Tibial nerve (tissue), 4 donors: Measurements from ENCODE around the gene KLF3. TPM values are rescaled to one million over a fixed set of nuclear protein-coding genes. Genes with fewer than 3 reads are reported as not detected.
A peak's percentile ranks its signal among the peaks of the same experiment; 100 is the strongest.

Experiments used
- DNase-seq, 2 donors: peaks; one replicate each; pipeline ENCODE4 v3.0.0-alpha.2; 2019; ENCODE audit warnings: low spot score in 2 of 2
- H3K27ac ChIP-seq, 4 donors: fragments of 200-600 bp; sonication (generic) in 3 of 4; one replicate each; pipeline ENCODE4 v1.5.1; 2017 to 2019; ENCODE audit warnings: mild to moderate bottlenecking in 1 of 4
- H3K27me3 ChIP-seq, 2 donors: fragments of 200-600 bp; sonication (generic) in 1 of 2; one replicate each; pipeline versions ENCODE4 v1.5.1 to v1.6.0; 2017 to 2019
- H3K36me3 ChIP-seq, 3 donors: fragments of 200-600 bp; sonication (generic); one replicate each; pipeline ENCODE4 v1.5.1; 2018 to 2019
- H3K4me1 ChIP-seq, 4 donors: fragments of 200-600 bp; sonication (generic) in 3 of 4; one replicate each; pipeline ENCODE4 v1.5.1; 2017 to 2019
- H3K4me3 ChIP-seq, 4 donors: fragments of 200-600 bp; sonication (generic) in 3 of 4; one replicate each; pipeline ENCODE4 v1.5.1; 2017 to 2019; ENCODE audit warnings: mild to moderate bottlenecking in 1 of 4, moderate library complexity in 1 of 4
- H3K9me3 ChIP-seq, 4 donors: fragments of 200-600 bp; sonication (generic) in 3 of 4; one replicate each; pipeline ENCODE4 v1.5.1; 2017 to 2019
- EP300 ChIP-seq, 2 donors: sonication (generic); formaldehyde crosslinking; IDR thresholded peaks; one replicate each; pipeline ENCODE4 v1.6.1; 2017; ENCODE audit warnings: antibody characterized with exemption in 2 of 2, mild to moderate bottlenecking in 1 of 2
- POLR2A ChIP-seq, 2 donors: fragments of 450-650 bp; IDR thresholded peaks; one replicate each; pipeline ENCODE4 v1.6.1; 2017; ENCODE audit warnings: antibody characterized with exemption in 2 of 2, mild to moderate bottlenecking in 2 of 2, moderate library complexity in 2 of 2
- WGBS, 2 donors: methylation state at CpG; one replicate each; pipeline ENCODE4 v1.1.5; 2018; 5-methylcytosine and 5-hydroxymethylcytosine counted together
- total RNA-seq, 4 donors: library from RNA; depleted of rRNA; stranded (reverse); fragments of >200 nt; gene quantifications; one replicate each; pipeline ENCODE4 v1.1.0, GENCODE V29; 2016
- TF ChIP-seq, protein P1 (sequence below), 5 experiments: fragments of 200-600 bp in 3 of 5; fragments of 450-650 bp in 2 of 5; sonication (generic) in 3 of 5; IDR thresholded peaks; one replicate each; pipeline ENCODE4 v1.5.1; 2016 to 2019; ENCODE audit warnings: antibody characterized with exemption in 5 of 5, mild to moderate bottlenecking in 3 of 5, moderate library complexity in 2 of 5

Gene KLF3
- total RNA-seq, 4 donors from 2014 or later = 36.3 to 70.1 (median 38.4) TPM

DNA sequence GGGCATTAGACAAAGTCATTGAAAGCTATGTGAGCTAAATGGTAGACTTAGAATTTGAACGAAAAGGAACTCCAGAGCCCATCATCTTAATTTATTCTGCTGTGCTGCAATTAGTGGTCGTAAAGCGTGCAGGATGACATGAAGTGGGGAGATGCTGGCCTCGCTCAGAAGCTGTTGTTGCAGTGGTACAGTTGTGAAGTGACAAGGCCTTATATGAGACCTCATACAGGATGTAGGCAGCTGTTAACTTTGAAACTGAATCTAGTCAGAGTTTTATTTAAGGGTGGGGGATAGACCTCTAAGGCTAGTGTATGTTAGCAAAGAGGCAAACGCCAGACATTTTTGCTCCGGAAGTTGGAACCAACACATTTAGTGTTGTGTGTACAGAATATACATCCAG is 13.4 kb downstream of the KLF3 start:
- H3K27ac ChIP-seq = peak overlapping the region in 3 of 4 donors; percentile 48 to 99 (median 82)
- peaks cover 0 to 99% (median 65%) of the 10 kb centered on the region in 4 donors for H3K4me1 ChIP-seq
- H3K4me3 ChIP-seq = no peak overlapping the region
- no peak for TF ChIP-seq POLR2A (IDR thresholded peaks at IDR 0.05)
- no peak for TF ChIP-seq EP300 (IDR thresholded peaks at IDR 0.05)
- TF ChIP-seq, protein P1, sequence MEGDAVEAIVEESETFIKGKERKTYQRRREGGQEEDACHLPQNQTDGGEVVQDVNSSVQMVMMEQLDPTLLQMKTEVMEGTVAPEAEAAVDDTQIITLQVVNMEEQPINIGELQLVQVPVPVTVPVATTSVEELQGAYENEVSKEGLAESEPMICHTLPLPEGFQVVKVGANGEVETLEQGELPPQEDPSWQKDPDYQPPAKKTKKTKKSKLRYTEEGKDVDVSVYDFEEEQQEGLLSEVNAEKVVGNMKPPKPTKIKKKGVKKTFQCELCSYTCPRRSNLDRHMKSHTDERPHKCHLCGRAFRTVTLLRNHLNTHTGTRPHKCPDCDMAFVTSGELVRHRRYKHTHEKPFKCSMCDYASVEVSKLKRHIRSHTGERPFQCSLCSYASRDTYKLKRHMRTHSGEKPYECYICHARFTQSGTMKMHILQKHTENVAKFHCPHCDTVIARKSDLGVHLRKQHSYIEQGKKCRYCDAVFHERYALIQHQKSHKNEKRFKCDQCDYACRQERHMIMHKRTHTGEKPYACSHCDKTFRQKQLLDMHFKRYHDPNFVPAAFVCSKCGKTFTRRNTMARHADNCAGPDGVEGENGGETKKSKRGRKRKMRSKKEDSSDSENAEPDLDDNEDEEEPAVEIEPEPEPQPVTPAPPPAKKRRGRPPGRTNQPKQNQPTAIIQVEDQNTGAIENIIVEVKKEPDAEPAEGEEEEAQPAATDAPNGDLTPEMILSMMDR (IDR thresholded peaks at IDR 0.05) = no peak
- 65 to 66% methylated on average over 6 of the region's 6 CpGs for WGBS, 2 donors
- no peaks in the 10 kb centered on the region for H3K9me3 ChIP-seq
- no peak for DNase-seq
- peaks cover 0 to 20% (median 0%) of the 10 kb centered on the region in 3 donors for H3K36me3 ChIP-seq
- no peaks in the 10 kb centered on the region for H3K27me3 ChIP-seq

DNA sequence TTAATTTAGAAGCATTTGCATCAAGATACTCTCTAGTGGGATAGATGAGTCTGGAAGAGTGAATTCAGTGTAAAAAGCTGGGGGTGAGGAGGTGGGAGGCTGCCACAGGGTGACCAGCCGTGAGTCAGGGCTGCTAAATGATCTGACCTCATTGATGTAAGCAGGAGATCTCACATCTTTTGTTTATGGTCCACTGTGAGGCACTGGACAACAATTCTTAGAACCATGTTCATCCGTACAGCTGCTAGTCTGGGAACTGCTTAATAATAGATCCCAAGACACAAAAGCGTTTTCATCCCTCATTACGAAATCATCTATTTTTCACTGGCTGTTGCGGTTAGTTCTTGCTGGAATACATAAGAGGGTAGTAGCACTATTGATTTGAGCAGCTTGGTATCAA is 14.1 kb downstream of the KLF3 start:
- TF ChIP-seq, protein P1 (IDR thresholded peaks at IDR 0.05) = no peak
- peak; percentile 24 to 80 for TF ChIP-seq EP300 (IDR thresholded peaks at IDR 0.05)
- H3K9me3 ChIP-seq = no peaks in the 10 kb centered on the region
- no peaks in the 10 kb centered on the region for H3K27me3 ChIP-seq
- 20 to 27% methylated on average over 5 of the region's 5 CpGs for WGBS, 2 donors
- peaks cover 0 to 99% (median 62%) of the 10 kb centered on the region in 4 donors for H3K4me1 ChIP-seq
- H3K36me3 ChIP-seq = peaks cover 0 to 21% (median 0%) of the 10 kb centered on the region in 3 donors
- peak in 1 of 2 donors; percentile 42 for DNase-seq
- H3K27ac ChIP-seq = peak overlapping the region in 3 of 4 donors; percentile 48 to 99 (median 82)
- no peak overlapping the region for H3K4me3 ChIP-seq

DNA sequence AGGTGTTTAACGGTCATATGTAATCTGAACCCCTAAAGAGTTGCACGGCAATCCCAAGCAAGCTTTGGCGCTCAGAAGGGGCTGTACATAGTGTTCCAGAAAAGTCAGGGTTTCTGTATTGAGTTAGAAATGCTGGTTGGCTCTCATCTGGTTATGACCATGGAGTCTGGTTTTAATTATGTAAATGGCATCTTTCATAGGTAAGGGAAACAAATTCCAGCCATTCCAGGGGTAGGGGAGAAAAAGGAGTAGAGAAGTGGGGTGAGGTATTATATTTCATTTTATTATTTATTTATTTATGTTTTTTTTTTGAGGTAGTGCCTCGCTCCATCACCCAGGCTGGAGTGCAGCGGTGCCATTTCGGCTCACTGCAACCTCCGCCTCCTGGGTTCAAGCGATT is 15.9 kb downstream of the KLF3 start:
- 85 to 91% methylated on average over 8 of the region's 8 CpGs for WGBS, 2 donors
- peak overlapping the region in 2 of 4 donors; percentile 82 to 99 for H3K27ac ChIP-seq

DNA sequence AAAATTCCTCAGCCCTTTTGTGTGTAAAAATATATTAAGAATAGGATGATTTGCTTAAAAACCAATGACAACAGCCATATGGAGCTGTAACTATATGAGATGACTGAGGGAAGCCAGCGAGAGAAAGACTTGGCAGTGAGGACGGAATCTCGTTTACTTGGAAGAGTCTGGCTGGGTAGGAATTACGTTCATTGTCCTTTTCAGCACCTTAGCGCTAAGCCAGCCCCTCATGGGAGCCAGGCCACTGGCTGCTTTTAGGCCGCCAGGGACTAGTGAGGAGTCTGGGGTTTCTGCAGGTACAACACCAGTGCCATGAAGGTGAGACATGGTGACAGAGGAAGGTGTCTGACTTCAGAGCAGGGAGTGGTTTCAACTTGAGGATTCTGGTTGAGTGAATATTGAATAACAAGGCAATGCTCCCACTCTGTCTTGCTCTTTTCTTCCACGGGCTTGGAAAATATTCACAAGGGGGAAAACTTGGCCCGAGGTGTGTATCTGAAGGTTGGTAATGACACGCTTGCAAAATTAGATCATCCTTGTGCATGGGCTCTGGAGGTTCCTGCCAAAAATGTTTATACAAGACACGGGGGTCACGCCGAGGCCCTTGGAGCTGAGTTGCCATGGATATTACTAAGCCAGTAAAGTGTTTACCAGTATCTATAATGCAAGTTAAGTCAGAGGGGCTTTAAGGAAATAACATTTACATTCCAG is 17.4 kb downstream of the KLF3 start:
- no peak for DNase-seq

More for the DNA sequence above, 15.9 kb downstream of the KLF3 start:
- H3K4me1 ChIP-seq = peaks cover 0 to 99% (median 59%) of the 10 kb centered on the region in 4 donors
- DNase-seq = no peak
- peaks cover 0 to 21% (median 0%) of the 10 kb centered on the region in 3 donors for H3K36me3 ChIP-seq
- H3K9me3 ChIP-seq = no peaks in the 10 kb centered on the region
- TF ChIP-seq, protein P1 (IDR thresholded peaks at IDR 0.05) = no peak
- TF ChIP-seq EP300 (IDR thresholded peaks at IDR 0.05) (no peak), POLR2A (IDR thresholded peaks at IDR 0.05) (no peak)
- H3K4me3 ChIP-seq = no peak overlapping the region
- H3K27me3 ChIP-seq = no peaks in the 10 kb centered on the region

More for the DNA sequence above, 17.4 kb downstream of the KLF3 start:
- Histone ChIP-seq H3K27ac (peak overlapping the region in 2 of 4 donors; percentile 53 to 73), H3K36me3 (peaks cover 0 to 21% (median 0%) of the 10 kb centered on the region in 3 donors), H3K9me3 (no peaks in the 10 kb centered on the region), H3K4me3 (no peak overlapping the region), H3K27me3 (no peaks in the 10 kb centered on the region), H3K4me1 (peaks cover 0 to 99% (median 57%) of the 10 kb centered on the region in 4 donors)
- TF ChIP-seq EP300 (IDR thresholded peaks at IDR 0.05) (no peak), POLR2A (IDR thresholded peaks at IDR 0.05) (no peak)
- TF ChIP-seq, protein P1 (IDR thresholded peaks at IDR 0.05) = no peak
- 52 to 56% methylated on average over 12 of the region's 12 CpGs for WGBS, 2 donors
